Adrenal gland (tissue), 5 donors: ENCODE results near the gene HBS1L.

Experiments
- POLR2A ChIP-seq, 2 donors: fragments of 450-650 bp; IDR thresholded peaks; one replicate each; pipeline ENCODE4 v1.6.1; 2017; ENCODE audit warnings: antibody characterized with exemption in 2 of 2, mild to moderate bottlenecking in 2 of 2, moderate library complexity in 1 of 2
- TF ChIP-seq, protein P1 (sequence below), 6 experiments: fragments of 450-650 bp in 4 of 6; fragments of 200-600 bp in 2 of 6; sonication (generic) in 1 of 6; IDR thresholded peaks; 1 replicate in 5 of 6; 2 replicates in 1 of 6; pipeline versions ENCODE4 v1.5.1 to v1.8.0; 2016 to 2021; ENCODE audit warnings: antibody characterized with exemption in 6 of 6, mild to moderate bottlenecking in 2 of 6, moderate library complexity in 1 of 6
- donor health status: DM: no; HTN: no; CAD: no.

GRCh38 chr6:135030056-135030473 is 24.6 kb downstream of the HBS1L start:
- TF ChIP-seq POLR2A (IDR thresholded peaks at IDR 0.05) = no peak
- TF ChIP-seq, protein P1, sequence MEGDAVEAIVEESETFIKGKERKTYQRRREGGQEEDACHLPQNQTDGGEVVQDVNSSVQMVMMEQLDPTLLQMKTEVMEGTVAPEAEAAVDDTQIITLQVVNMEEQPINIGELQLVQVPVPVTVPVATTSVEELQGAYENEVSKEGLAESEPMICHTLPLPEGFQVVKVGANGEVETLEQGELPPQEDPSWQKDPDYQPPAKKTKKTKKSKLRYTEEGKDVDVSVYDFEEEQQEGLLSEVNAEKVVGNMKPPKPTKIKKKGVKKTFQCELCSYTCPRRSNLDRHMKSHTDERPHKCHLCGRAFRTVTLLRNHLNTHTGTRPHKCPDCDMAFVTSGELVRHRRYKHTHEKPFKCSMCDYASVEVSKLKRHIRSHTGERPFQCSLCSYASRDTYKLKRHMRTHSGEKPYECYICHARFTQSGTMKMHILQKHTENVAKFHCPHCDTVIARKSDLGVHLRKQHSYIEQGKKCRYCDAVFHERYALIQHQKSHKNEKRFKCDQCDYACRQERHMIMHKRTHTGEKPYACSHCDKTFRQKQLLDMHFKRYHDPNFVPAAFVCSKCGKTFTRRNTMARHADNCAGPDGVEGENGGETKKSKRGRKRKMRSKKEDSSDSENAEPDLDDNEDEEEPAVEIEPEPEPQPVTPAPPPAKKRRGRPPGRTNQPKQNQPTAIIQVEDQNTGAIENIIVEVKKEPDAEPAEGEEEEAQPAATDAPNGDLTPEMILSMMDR (IDR thresholded peaks at IDR 0.05) = no peak
